ENCODE measurements around the gene DIPK1B.
A peak's percentile ranks its signal among the peaks of the same experiment; 100 is the strongest.

DIPK1B gene

GRCh38 chr9:136673088-136673974 is 39.0 kb upstream of the DIPK1B start:
- DNase-seq: peak; percentile 62

DNA sequence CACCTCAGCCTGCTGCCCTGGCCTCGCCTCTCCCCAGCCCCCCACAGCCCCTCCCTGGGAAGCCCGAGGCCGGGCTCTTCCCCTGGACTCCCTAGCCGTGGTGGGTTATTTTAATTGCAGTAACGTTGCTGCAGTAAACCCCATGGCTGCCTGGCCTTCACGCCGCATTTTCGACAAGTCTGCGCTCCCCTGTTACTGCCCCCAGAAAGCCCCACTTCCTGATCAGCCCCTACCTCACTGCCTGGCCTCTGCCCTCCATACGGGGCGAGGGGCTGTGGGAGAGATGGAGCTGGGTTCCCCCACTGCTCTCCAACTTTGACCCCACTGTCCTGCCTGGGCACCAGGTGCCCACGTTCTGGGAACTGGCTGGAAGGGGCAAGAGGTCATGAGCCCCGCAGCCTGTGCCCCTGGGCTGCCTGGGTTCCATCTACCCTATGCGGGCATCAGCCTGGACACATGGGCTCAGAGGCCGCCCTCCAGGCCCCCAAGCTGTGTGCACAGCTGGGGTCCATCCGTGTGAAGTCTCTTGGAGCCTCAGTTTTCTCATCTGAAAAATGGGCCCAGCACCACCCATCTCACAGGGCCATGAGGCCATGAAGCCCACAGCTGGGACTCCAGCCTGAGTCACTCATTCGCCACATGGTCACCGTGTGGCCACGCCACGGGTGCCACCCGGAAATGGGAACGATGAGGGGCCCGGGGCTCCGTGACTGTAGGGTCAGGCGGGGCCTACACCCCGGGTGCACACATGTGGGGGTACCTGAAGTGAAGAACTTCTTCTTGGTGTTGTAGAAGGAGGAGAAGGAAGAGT is 38.2 kb upstream of the DIPK1B start:
- peak; percentile 80 for DNase-seq

DNA sequence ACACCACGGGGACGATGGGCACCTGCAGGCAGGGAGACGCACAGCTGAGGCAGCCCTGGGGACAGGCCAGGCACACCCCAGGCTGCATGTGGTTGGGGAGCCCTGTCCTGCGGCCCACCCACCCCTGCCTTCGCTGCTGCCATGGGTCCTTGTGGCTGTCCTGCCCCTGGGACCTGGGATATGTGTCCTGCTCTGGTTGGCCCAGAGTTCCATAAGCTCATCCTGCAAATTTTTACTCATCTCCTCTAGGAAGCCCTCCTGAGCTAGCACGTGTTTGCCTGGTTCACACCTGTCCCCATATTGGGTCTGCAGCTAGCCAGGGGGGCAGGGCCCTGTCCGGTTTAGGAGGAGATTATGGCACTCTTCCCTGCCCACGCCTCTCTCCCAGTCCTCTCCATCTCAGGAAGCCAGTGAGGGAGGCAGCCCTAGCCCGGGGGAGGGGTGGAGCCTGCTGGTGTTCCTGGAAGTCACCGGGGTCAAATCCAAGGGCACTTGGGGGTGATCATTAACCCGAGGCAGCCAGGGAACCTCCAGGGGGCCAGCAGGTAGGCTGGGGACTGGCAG is 37.5 kb upstream of the DIPK1B start:
- DNase-seq: peak; percentile 69

- DNase-seq: peak; percentile 25
Observed at GRCh38 chr9:136675477-136676296, 36.7 kb upstream of the DIPK1B start.

DNA sequence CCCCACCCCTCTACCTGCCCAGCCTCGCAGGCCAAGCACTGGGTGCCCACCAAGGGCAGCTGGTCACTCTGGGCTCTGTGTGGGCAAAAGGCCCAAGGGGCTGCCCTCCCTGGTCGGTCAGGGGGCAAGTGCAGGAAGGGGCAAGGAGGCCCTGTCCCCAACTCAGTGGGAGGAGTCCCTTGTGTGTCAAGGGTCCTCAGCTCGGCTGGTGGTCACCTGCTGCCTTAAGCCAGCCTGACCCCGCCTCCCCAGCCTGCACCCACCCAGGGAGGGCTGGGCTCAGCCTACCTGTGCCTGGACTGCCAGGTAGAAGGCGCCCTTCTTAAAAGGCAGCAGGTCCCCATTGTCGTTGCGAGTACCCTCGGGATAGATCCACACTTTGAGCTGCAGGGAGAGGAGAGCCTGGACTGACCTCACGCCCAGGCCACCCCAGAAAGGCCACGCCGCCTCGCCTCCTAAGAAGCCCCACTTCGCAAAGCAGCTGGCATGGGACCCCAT is 36.0 kb upstream of the DIPK1B start:
- no peak for DNase-seq

- DNase-seq: no peak
Observed at GRCh38 chr9:136676920-136677686, 35.3 kb upstream of the DIPK1B start.

- DNase-seq: no peak
Observed at GRCh38 chr9:136678034-136678433, 34.3 kb upstream of the DIPK1B start.

DNA sequence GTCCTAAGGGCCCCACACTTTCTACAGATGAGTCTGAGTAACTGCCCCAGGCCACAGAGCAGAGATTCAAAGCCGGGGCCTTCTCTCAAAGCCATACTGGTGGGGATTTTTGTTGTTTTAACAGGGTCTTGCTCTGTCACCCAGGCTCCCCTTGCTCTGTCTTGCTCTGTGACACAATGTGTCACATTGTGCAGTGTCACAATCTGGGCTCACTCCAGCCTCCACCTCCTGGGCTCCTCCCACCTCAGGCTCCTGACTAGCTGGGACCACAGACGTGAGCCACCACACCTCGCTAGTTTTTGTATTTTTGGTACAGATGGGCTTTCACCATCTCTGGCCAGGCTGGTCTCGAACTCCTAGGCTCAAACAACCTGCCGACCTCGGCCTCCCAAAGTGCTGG is 33.7 kb upstream of the DIPK1B start:
- DNase-seq: no peak

DNA sequence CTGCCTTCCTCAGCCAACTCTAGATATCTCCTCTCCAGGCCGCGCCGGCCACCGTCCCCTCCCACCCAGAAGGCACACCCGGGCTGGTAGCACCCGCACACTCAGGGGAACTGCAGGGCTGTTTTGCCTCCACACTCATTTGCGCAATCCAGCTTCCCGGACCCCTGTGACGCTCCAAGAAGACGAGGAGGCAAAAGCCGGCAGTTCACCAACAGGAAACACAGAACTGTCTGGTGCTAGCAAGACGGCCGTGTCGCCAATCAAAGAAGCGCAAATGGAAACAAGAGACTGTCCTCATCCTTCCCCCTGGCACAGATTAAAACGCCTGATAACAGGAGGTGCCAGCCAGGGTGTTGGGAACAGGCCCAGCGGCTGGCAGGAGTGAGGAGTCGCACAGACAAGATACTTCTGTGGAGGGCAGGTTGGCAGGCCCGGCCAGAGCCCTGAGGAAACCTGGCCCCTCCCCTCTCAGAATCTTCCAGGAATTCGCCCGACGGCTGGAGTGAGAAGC is 32.9 kb upstream of the DIPK1B start:
- no peak for DNase-seq

- no peak for DNase-seq
Observed at GRCh38 chr9:136681029-136681428, 31.3 kb upstream of the DIPK1B start.

DNA sequence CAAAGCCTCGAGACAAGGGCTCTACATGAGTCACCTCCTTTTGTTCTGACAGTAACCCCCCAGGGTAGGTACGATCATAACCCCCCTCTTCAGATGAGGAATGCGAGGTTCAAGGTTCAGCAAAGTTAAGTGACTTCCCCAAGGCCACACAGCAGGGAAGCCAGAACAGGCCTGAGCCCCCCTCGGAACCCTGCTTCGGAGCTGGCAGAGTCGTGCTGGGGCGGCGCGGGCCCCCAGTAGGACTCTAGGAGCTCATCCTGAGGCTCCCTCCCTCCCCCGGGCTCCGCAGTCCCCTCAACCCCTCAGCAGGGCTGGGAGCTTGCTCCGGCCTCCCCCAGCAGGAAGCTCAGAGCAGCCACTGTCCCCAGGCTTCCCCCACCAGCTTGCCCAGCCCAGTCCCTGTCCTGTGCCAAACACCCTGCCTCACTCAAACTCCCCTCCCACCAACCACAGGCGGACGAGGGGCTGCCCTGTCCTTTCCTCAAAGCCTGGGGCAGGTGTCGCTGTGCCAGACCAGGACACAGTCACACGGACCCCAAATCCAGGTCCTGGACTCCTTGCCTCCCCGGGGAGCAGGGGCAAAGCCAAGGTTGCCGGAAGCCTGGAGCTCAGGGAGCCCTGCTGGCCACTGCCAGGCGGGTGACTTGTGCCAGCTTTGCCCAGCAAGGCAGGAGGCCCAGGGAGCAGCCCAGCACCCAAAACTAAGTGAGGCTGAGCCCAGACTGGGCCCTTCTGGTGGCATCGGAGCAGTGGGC is 30.2 kb upstream of the DIPK1B start:
- no peak for DNase-seq

DNA sequence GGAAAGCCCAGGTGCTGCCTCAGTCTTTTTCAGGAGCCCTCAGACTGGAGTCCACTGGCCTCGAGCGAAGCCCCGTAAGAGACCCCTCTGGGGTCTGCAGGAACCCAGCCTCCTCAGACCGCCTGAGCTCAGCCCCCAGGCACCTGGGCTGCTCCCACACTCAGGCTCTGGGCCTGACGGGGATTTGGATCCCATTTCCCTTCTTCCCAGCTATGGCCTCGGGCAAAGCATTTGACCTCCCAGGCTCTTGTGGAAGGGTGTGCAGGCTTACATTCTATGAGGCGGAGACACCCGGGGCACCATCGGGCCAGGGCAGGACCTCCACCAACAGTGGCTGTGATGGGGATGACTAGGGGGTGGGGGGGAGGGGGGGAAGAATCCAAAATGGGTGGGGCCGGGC is 29.7 kb upstream of the DIPK1B start:
- DNase-seq: no peak

GRCh38 chr9:136683173-136683745 is 29.1 kb upstream of the DIPK1B start:
- DNase-seq: no peak

DNA sequence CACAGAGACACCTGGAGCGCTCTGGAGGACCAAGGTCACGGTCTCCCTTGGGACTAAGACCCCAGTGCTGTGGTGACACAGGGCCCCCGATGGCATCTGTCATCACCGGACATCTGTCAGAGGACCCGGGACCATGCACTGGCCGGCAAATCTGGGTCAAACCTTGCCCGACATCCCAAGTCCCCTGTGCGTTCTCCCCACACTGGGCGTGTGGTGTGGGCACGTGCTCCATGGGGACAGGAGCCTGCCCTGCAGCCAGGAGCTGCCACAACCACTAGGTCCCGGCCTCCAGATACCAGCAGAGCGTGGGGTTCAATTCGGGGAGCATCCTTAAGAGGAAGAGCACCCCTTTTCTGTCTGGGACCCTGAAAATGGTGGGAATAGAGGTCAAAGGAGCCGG is 28.6 kb upstream of the DIPK1B start:
- DNase-seq: no peak

- DNase-seq: no peak
Observed at GRCh38 chr9:136684339-136684738, 28.0 kb upstream of the DIPK1B start.

DNA sequence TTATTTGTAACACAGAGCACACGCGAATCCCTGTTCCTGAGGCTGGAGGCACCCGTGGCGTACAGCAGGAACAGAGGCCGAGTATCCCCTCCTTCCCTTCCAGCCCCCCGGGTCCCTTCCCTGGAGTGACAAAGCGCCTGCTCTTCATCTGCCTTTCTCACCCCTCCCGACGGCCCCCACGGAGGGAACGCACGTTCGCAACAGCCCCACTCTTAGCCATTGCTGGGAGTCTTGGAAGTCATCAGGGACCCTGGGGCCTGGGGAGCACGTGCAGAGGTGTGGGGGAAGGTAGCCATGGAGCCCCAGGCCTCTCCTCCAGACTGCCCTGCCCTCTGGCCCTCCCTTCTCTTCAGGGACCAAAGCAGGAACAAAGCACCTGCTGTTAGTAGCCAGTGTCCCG is 27.6 kb upstream of the DIPK1B start:
- DNase-seq: no peak

GRCh38 chr9:136685216-136685615 is 27.2 kb upstream of the DIPK1B start:
- DNase-seq: no peak

GRCh38 chr9:136685790-136686533 is 26.4 kb upstream of the DIPK1B start:
- no peak for DNase-seq

GRCh38 chr9:136686534-136686793 is 25.9 kb upstream of the DIPK1B start:
- no peak for DNase-seq
